ENCODE data around the gene PITX1.
"Not testable (repeated sequence)": the region's sequence is repeated elsewhere in the genome, so short reads cannot be mapped to it uniquely, and the experiment has no call there.

PITX1 gene

DNA sequence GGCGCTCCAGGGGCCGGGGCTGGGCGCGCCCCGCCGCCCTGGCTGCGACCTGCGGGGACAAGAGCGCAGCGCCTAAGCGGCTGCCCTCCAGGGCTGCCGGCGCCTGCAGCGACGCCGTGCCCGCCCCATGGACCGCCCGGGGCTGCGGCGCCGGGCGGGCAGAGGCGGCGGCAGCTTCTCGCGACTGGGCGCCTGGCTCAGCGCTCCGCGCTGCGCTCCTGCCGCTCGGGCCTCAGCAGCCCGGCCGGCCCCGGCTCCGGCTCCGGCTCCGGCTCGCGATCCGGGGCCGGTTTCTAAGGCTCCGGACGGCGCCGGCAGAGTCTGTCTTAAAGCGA is at the start of gene PITX1:
Gene PITX1, minus strand, starts transcription at position 328 of the 335 bp plus-strand sequence. CDS start 347 bp downstream, outside the sequence.
- DNase-seq (ENCODE audit: low read depth in 1 of 2, low spot score in 1 of 2) = no peak

DNA sequence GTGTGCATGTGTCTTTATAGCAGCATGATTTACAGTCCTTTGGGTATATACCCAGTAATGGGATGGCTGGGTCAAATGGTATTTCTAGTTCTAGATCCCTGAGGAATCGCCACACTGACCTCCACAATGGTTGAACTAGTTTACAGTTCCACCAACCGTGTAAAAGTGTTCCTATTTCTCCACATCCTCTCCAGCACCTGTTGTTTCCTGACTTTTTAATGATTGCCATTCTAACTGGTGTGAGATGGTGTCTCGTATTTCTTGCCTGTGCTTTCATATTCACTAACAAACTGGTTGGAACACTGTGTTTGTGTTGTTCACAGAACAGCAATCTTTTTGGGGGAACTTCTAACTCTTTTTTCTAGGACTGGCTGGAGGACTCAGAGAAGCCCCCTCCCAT is 49.3 kb upstream of the PITX1 start:
- DNase-seq (ENCODE audit: low read depth in 1 of 2, low spot score in 1 of 2) = not testable (repeated sequence)

DNA sequence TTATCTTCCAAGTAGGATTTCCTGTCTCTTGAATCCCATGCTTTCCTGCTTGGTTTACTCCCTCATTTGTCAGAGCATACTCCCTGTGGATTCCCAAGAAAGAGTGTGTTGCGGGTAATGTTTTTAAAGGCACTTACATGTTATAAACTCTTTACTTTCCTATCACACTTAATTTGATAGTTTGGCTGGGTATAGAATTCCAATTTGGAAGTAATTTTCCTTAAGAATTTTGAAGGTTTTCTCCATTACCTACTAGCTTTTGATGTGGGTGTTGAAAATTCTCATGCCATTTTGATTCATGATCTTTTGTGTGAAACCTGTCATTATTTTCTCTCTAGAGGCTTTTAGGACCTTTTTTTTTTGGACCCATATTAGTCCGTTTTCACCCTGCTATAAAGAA is 47.2 kb upstream of the PITX1 start:
- DNase-seq (ENCODE audit: low read depth in 1 of 2, low spot score in 1 of 2) = no peak

DNA sequence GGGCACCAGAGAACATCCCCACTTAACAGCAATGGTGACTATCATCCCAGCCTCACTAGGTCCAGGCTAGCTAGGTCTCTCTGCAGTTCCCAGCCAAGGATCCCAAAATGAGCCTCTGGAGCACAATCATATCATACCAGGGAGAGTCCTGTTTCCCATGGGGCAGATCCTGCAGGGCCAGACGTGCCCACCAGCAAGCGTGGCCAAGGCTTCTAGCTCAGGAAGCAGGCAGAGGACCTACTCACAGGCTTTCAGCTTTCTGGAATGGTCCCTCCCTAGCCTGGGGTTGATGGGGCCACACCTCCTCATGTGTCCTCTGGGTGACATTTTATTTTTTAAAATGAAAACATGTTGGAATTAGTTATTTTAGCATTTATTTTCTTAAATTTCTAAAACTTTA is 45.7 kb upstream of the PITX1 start:
- no peak for DNase-seq (ENCODE audit: low read depth in 1 of 2, low spot score in 1 of 2)

DNA sequence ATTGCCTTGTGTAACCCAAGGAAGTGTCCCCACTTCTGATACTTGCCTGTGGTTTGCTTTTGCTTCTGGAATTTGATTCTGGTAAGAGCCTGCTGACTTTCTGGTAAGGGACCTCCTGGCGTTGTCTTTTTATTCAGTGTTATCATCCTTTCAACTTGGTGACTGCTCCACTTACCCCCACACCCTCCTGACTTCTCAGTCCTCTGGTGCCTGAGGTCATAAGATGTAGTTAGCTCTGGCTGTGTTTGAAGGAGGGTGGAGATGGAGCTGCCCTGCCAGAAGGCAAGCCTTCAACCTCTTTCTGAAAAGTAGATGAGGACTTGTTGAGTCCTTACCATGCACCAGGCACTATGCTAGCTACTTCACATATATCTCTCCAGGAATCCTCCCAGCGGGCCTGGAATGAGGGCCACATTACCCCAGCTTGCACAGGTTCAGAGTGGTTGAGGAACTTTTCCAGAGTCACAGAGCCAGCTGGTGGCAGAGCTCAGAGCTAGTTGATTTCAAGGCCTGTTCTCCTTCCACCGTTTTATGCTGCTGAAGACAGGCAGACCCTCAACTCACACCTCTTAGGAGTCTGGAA is 45.2 kb upstream of the PITX1 start:
- DNase-seq (ENCODE audit: low read depth in 1 of 2, low spot score in 1 of 2) = no peak

DNA sequence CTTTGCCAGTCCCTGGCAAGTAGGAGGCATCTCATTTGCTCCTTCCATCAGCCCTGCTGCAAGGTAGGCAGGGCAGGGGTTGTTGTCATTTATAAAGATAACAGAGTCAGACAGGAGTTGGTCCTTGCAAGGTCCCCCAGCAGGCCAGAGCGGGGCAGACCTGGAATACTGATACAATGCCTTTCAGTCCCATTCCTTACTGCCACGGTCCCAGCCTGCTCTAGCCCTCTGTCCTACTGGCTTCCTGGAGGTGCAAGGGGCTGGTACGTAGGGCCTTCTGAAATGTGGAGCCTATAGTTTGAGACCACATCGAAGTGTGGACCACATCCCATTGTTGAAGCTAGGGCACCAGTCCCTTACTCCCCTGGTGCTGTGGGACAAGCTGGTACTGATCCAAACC is 42.8 kb upstream of the PITX1 start:
- DNase-seq (ENCODE audit: low read depth in 1 of 2, low spot score in 1 of 2) = no peak

DNA sequence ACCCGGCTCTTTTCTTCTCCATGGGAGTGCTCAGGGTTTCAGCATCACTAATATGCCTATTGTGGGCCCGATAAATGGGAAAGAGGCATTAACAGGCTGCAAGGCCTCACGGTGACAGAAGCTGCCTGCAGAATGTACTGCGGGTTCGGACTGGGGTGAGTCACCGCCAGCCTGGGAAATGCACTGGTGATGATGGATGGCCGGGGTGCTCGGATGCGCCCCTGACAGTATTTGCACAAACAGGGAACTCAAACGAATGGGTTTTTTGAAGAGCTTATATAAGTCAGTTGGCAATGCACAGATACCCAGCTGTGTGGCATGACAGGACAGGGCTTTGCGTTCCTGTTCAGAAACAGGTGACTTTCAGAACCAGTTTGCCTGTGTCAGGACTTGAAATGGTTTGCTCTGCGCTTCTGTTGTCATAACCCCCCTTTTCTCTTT is 42.0 kb upstream of the PITX1 start:
- no peak for DNase-seq (ENCODE audit: low read depth in 1 of 2, low spot score in 1 of 2)

DNA sequence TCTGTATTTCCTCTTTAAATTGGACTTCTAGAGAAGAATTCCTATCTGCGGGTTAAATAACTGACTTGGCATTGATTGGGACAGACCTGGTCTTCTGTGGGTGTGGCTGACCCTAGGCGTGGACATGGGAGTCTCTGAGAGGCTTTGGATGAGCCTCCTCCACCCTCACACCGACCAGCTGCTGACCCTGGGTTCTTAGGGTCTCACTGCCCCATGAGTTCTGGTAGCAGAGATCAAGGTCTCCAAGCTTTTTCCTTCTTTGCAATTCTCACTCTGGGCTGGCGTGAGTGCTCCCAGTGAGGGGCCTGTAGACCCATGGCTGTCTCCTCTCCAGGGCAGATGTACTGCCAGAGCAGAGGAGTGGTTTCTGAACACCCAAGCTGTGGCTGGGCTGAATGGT is 41.6 kb upstream of the PITX1 start:
- no peak for DNase-seq (ENCODE audit: low read depth in 1 of 2, low spot score in 1 of 2)

DNA sequence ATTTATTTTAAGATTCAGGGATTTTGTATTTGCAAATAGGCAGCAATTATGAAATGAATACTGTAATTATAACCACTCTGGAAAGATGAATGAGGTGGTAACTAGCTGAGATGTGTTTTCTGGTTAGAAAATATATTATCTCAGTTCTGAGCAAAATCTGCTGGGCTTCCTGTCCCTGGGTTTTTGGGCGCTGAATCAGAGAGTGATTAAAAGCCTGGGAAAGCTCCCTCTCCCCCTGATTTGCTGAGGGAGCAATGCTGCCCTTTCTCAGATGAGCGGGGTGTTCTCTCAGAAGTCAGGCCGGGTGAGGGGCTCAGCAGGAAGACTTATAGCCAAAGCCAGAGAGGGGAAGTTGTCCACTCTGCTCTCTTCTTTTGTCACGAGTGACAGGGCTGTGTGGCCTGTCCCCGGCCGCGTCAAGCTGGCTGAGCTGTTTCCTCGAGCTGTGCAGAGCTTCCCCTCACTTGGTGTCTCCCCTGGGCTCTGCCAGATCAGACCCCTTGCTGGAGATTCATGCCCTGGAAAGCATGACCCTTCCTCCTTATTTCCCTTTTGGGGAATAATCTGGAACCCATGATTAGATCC is 39.8 kb upstream of the PITX1 start:
- no peak for DNase-seq (ENCODE audit: low read depth in 1 of 2, low spot score in 1 of 2)

DNA sequence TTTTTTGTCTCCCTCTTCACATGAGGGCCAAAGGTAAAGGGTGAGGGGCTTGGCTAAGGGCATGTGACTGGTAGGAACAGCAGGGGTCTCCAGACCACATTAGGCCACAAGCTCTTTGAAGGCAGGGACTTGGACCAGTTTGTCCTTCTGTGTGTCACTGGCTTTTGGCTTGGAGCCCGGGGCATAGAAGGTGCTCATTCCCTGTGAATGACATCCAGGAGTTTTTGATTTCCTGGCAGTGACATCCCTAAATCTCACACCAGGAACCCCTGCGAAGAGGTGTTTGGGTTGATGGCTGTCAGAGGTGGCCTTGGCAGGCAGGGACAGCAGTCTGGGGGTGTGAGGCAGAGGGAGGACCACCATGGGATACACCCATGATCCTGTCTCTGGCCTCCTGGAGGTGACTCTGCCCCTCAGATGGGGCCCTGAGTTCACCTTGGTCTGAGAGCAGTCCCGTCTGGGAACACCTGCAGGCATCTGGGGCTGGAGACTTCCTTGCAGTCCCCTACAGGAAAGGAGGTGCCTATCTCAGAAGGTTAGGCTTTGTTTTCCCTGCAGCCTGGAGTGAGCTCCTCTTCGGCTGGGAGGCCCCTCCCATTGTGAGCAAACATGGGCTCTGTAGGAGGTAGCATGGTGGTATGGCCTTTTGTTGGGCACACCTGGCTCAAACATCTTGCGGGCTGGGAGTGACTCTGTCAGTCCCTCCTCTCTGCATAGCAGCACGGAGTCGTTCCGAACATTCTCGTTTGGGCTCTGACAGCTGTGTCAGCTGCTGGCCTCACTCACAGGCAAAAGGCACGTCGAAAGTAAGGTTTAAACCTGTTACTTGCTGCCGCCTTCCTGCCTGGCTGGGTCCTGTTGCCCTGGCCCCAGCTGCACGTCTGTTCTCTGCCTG is 38.6 kb upstream of the PITX1 start:
- no peak for DNase-seq (ENCODE audit: low read depth in 1 of 2, low spot score in 1 of 2)

DNA sequence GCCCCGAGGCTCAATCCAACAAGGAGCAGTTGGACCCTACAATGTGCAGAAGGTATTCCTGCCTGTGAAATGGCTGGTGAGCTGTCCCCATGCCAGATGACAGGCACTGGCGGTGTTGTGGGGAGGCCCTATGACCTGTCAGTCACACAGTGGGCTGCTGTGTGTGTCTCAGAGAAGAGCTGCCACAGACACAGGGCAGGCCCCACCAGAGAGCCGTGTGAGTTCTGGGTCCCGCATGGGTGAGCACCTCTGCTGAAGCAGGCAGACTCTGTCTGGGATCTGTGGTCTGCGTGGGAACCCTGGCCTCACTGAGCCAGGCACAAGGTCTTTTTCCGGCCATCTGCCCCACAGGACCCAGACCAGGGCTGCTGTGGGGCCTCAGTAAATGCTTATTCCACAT is 37.3 kb upstream of the PITX1 start:
- no peak for DNase-seq (ENCODE audit: low read depth in 1 of 2, low spot score in 1 of 2)

DNA sequence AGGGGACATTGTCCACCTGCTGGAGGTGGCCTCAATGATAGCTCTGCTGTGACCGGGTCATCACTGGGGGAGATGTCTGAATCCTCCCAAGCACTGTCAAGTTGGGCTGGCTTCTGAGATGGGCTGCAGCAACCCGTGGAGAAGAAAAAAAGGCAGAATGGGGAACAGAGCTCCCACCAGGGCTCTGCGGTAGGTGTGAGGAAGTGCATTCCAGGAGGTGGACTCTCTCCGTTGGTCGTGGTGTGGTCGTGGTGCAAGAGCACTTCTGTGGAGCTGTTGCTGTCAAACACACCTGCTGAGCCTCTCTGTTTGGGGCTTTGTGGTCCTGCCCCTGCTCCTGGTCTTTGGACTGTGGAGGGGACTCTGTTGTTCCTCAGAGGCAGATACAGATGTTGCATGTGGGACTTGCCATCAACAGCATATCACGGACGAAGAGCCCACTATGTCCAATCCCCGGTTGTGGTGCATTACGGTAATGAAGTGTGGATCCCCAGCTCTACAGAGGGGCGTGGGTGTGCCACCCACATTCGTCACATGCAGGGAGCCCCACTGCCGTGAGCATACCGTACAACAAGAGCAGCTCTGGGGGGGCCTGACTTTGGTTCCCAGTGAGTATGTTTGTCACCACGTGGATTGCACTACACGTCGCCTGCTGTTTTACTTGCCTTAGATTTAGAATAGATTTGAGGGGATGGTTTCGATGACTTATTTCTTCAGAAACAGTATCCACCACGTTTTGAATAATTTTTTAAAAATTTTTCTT is 36.0 kb upstream of the PITX1 start:
- no peak for DNase-seq (ENCODE audit: low read depth in 1 of 2, low spot score in 1 of 2)

DNA sequence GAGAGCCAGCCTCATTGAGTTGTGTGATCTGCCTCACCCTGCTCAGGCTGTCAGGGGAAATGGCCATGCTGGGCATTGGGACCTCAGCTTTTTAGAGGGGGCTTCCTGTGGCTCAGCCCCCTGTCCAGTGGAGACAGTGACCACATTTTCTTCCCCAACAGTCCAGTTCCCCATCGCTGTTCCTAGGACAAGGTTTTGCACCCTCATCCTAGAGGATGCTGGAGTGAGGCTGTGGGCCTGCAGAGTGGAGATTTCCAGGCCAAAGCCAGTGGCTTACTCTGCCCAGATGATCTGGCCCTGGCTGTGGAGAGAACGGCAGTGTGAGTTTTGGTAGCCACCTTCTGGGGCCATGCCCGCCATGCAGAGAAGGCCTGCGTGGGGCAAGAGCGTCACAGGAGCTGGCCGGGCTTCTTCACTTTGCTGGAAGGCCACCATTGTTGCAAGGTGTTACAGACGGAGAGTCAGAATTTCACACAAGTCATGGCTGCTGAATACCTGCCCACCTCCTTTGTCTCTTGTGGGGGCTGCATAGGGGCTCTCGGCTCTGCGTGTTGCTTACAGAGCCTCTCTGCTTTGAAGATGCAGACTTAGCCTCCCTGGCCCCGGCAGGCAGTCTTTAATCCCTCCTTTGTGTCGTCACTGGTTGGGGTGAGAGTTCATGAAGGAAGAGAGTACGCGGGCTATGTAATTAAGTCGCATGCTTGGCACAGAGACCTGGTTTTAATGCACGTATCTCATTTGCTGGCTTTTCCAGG is 35.2 kb upstream of the PITX1 start:
- DNase-seq (ENCODE audit: low read depth in 1 of 2, low spot score in 1 of 2) = no peak

DNA sequence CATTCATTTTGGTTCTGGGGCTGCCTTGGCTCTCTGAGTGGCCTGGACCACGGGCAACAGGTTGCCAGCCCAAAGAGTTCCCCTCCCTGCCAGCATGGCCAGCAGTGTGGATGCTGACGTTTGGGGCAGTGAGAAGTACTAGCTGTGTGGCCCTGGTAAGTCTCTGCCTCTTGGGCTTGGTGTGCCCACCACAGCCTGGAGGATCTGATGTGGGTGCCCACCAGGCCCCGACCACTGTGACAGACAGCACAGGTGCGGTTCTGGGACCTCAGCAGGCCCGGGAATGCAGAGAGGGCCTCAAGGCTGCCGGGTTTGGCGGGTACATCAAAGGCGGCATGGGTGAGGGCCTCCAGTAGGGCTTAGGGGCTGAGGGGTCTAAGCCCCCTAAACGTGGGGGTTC is 33.6 kb upstream of the PITX1 start:
- DNase-seq (ENCODE audit: low read depth in 1 of 2, low spot score in 1 of 2) = no peak

DNA sequence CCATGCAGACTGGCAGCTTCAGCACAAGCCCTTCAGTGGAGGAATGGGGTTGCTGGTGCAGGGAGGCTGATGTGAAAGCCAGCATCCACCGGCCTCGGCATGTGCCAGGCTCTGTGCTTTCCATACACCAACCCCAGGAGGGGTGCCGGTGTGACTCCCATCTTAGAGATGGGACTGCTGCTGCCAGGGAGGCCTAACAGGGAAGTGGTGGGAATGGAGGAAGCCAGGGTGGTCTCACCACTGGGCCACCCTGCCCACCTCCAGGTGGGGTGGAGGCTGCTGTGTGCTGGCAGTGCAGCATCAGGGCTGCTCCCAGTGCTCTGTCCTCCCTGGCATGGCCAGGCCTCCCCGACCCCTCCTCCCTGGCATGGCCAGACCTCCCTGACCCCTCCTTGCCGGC is 32.8 kb upstream of the PITX1 start:
- no peak for DNase-seq (ENCODE audit: low read depth in 1 of 2, low spot score in 1 of 2)

DNA sequence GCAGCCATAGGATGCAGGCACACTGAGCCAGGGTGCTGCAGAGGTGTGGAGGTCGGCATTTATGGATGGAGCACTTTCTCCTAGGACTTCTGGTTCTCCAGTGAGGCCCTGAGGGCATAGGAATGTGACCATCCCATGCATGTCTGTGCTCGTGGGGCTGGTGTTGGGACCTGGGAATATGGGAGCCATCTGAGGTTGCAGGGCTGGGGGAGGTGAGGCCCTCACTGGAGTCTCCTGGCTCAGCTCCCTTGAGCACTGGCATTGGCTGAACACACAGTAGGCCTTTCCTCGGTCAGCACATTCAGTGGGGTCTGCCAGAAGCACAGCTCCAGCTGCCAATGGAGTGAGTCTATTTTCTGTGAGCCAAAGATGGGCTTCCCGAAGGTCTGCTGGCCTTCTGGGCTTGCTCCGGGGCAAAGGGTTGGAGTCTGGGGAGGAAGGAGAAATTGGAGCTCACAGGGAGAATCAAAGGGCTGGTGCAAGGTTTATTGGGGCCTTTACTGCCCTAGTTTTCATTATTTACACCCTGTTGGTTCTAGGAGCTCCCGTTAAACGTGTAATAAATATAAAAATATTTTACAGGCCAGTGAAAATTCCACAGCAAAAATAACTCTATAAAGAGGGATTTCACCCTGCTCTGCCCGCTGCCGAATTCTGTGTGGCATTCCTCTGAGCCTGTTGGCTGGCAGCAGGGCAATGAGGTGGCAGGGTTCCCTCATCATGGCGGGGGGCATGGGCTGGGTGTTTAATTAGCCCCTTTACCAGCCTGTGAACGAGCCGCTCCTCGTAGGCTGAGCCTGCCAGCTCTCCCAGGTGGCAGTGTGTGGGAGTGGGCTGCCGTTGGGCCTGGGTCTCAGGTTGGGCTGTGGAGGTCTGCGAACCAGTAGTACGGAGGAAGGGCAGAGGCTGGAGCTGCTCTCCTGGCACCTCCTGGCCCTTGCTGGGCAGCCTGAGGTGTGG is 31.6 kb upstream of the PITX1 start:
- no peak for DNase-seq (ENCODE audit: low read depth in 1 of 2, low spot score in 1 of 2)

DNA sequence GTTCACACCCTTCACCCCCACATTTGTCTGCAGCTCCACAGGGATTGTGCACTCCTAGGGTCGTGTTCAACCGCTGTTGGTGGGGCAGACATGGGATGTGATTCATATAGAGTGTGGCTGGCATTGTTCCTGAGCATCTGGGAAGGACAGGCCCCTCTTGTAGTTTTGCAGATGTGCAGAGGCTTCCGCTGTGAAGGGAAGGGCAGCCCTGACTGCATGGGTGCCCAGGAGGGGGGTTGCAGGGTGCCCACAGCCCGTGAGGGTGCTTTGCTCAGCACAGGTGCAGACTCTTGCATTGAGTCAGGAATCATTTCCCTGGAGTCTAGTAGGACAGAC is 30.2 kb upstream of the PITX1 start:
- no peak for DNase-seq (ENCODE audit: low read depth in 1 of 2, low spot score in 1 of 2)

DNA sequence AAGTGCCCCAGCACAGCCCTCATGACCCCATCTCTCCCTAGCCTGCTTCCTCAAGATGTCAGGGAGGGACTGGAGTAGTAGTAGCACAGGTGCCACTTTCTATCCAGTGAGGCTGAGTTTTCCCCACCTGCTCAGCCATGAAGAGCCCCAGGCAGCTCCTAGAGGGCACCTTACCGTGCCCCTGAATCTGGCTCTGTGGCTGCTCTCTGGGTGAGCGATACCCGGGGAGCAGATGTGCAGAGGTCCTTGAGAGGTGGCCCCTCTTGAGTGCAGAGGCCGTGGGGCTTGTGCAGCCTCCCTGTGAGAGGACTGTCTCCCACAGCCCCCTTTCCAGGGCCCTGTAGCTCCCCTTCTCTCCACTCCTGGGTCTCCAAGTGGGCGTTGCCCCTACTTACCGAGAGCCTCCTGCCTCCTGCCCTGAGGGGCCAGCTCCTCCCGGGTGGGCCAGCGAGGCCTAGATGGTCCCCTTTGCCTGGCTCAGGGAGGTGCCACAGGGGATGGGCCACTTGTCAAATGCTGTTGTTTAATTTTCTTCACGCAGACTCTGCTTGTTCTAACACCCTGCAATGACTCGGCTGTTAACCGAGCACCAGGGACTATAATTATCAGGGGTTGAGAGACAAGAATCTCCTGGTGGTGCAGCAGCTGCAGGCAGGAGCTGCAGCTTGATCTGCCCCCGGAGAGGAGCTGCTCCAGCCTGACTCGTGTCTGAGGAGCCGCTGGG is 29.6 kb upstream of the PITX1 start:
- DNase-seq (ENCODE audit: low read depth in 1 of 2, low spot score in 1 of 2) = no peak

DNA sequence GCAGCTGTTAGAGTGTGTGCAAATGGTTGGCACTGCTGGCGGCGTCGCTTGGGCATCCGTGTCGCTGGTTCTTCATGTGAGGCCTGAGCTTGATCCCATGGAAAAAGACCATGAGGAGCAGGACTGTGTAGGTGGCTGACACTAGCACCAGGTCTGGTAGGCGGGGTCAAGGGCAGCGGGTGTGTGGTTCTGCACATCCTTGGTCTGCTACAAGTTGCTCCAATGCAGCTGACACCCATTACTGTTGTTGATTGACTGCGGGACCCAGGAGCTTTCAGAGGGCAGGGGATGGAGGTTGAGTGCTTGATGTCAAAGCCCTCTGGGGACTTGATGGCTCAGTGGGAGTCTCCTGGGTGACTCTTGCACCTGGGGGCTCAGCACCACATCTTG is 29.0 kb upstream of the PITX1 start:
- no peak for DNase-seq (ENCODE audit: low read depth in 1 of 2, low spot score in 1 of 2)

Data from activated CD4-positive, alpha-beta T cell treated with anti-CD3 and anti-CD28 coated beads, Interleukin-2, amount 50 U/mL, for 24 hours (primary cell).